SU-DHL-6 (cell line): ENCODE data around the gene TMX3.

ENCODE experiments used
- CTCF ChIP-seq: fragments of 200-600 bp; sonication (generic); IDR thresholded peaks from one replicate; pipeline ENCODE4 v1.5.1; 2017; ENCODE audit warnings: antibody characterized with exemption, mild to moderate bottlenecking, low read length, moderate library complexity; ENCODE audit not compliant: insufficient read depth, poor library complexity, severe bottlenecking
- EZH2phosphoT487 ChIP-seq: fragments of 200-600 bp; sonication (generic), shearing (Covaris generic); conservative IDR thresholded peaks from 2 replicates; pipeline ENCODE4 v1.6.1; 2018; ENCODE audit warnings: mild to moderate bottlenecking, antibody characterized with exemption, low read length, moderate library complexity, mixed read lengths

- TF ChIP-seq CTCF (no peak), EZH2phosphoT487 (no peak)
Observed at GRCh38 chr18:68738564-68738963, 23.7 kb upstream of the TMX3 start.
